Choroid plexus epithelial cell (primary cell): Measurements from ENCODE around the gene ARMH1.

Source experiments
- DNase-seq: peaks from one replicate; pipeline ENCODE4 v3.0.0-alpha.2; 2010; ENCODE audit warnings: low read depth
- H3K4me3 ChIP-seq: 2 replicates; pipeline ENCODE4 v1.5.1; 2011; ENCODE audit warnings: low read depth, mild to moderate bottlenecking, control low read depth, low read length, moderate library complexity
- CTCF ChIP-seq: conservative IDR thresholded peaks from 2 replicates; pipeline ENCODE4 v1.5.1; 2011; ENCODE audit warnings: low read depth, mild to moderate bottlenecking, control low read depth, inconsistent platforms, low read length, moderate library complexity

ARMH1 gene

GRCh38 chr1:44717156-44717555, 42.6 kb downstream of the ARMH1 start:
- no peak for DNase-seq
- no peak overlapping the region for H3K4me3 ChIP-seq
- no peak for TF ChIP-seq CTCF

- H3K4me3 ChIP-seq = no peak overlapping the region
- no peak for DNase-seq
These were observed 43.1 kb downstream of the ARMH1 start for GRCh38 chr1:44717653-44718052.

GRCh38 chr1:44718091-44718490, 43.6 kb downstream of the ARMH1 start:
- no peak overlapping the region for H3K4me3 ChIP-seq
- no peak for DNase-seq
- no peak for TF ChIP-seq CTCF

More at GRCh38 chr1:44717653-44718052, 43.1 kb downstream of the ARMH1 start:
- TF ChIP-seq CTCF = no peak

GRCh38 chr1:44719318-44719717, 44.8 kb downstream of the ARMH1 start:
- no peak for TF ChIP-seq CTCF
- H3K4me3 ChIP-seq = no peak overlapping the region
- DNase-seq = peak; percentile 13

GRCh38 chr1:44720281-44720680, 45.8 kb downstream of the ARMH1 start:
- TF ChIP-seq CTCF = no peak
- H3K4me3 ChIP-seq = no peak overlapping the region
- no peak for DNase-seq

GRCh38 chr1:44721485-44722361, 47.2 kb downstream of the ARMH1 start:
- no peak for TF ChIP-seq CTCF
- peak; percentile 97 for DNase-seq
- no peak overlapping the region for H3K4me3 ChIP-seq

GRCh38 chr1:44723064-44723463, 48.5 kb downstream of the ARMH1 start:
- H3K4me3 ChIP-seq = no peak overlapping the region
- DNase-seq = no peak
- no peak for TF ChIP-seq CTCF
